Neural progenitor cell (in vitro differentiated cells): ENCODE measurements around the gene TCOF1. TPM values are rescaled to one million over a fixed set of nuclear protein-coding genes. Genes with fewer than 3 reads are reported as not detected.

Source experiments
- DNase-seq: peaks from one replicate; pipeline ENCODE4 v3.0.0-alpha.2; 2016; ENCODE audit warnings: low spot score
- H2AFZ ChIP-seq: fragments of 200-600 bp; sonication (generic); replicated peaks from 2 replicates; pipeline ENCODE4 v1.6.1; 2016; ENCODE audit warnings: antibody characterized with exemption
- H3F3A ChIP-seq: fragments of 200-600 bp; sonication (generic); 2 replicates; pipeline ENCODE4 v1.6.1; 2016; ENCODE audit warnings: antibody characterized with exemption, low read depth
- H3K27ac ChIP-seq: fragments of 200-600 bp; sonication (generic); 2 replicates; pipeline ENCODE4 v1.5.1; 2016; ENCODE audit warnings: mild to moderate bottlenecking
- H3K27me3 ChIP-seq: fragments of 200-600 bp; sonication (generic); 2 replicates; pipeline ENCODE4 v1.6.1; 2016; ENCODE audit warnings: mild to moderate bottlenecking, moderate library complexity
- H3K36me3 ChIP-seq: fragments of 200-600 bp; sonication (generic); 2 replicates; pipeline ENCODE4 v1.5.1; 2016
- H3K4me1 ChIP-seq: fragments of 200-600 bp; sonication (generic); 2 replicates; pipeline ENCODE4 v1.6.1; 2016; ENCODE audit warnings: mixed run types
- H3K4me2 ChIP-seq: fragments of 200-600 bp; sonication (generic); 2 replicates; pipeline ENCODE4 v1.6.1; 2016
- H3K4me3 ChIP-seq: fragments of 200-600 bp; sonication (generic); 2 replicates; pipeline ENCODE4 v1.5.1; 2016
- H3K79me2 ChIP-seq: fragments of 200-600 bp; sonication (generic); 2 replicates; pipeline ENCODE4 v1.6.1; 2016; ENCODE audit warnings: low read depth
- H3K9ac ChIP-seq: fragments of 200-600 bp; sonication (generic); 2 replicates; pipeline ENCODE4 v1.6.1; 2016
- H3K9me3 ChIP-seq: fragments of 200-600 bp; sonication (generic); 2 replicates; pipeline ENCODE4 v1.5.1; 2016; ENCODE audit warnings: low read depth
- H4K20me1 ChIP-seq: fragments of 200-600 bp; sonication (generic); 2 replicates; pipeline ENCODE4 v1.6.1; 2016; ENCODE audit warnings: low read depth
- H3K27ac Mint-ChIP-seq: 3 replicates; pipeline ENCODE4 v1.8.0; 2021; ENCODE audit warnings: mixed read lengths
- H3K27me3 Mint-ChIP-seq: 2 replicates; pipeline ENCODE4 v1.8.0; 2022; ENCODE audit warnings: low read depth, mild to moderate bottlenecking, inconsistent platforms, moderate library complexity, mixed read lengths; ENCODE audit not compliant: insufficient read depth
- H3K36me3 Mint-ChIP-seq: 3 replicates; pipeline ENCODE4 v1.8.0; 2021; ENCODE audit warnings: mixed read lengths
- H3K4me1 Mint-ChIP-seq: 3 replicates; pipeline ENCODE4 v1.8.0; 2021; ENCODE audit warnings: mixed read lengths
- H3K4me3 Mint-ChIP-seq: 3 replicates; pipeline ENCODE4 v1.8.0; 2021; ENCODE audit warnings: mild to moderate bottlenecking, moderate library complexity, mixed read lengths
- H3K9me3 Mint-ChIP-seq: 3 replicates; pipeline ENCODE4 v1.8.0; 2020; ENCODE audit warnings: mixed read lengths
- EZH2 ChIP-seq: fragments of 200-600 bp; sonication (generic); IDR thresholded peaks from 2 replicates; pipeline ENCODE4 v1.6.1; 2017; ENCODE audit warnings: antibody characterized with exemption, mild to moderate bottlenecking, moderate library complexity
- EZH2phosphoT487 ChIP-seq: fragments of 200-600 bp; sonication (generic); IDR thresholded peaks from 2 replicates; pipeline ENCODE4 v1.6.1; 2017; ENCODE audit warnings: antibody characterized with exemption
- total RNA-seq: library from RNA; depleted of rRNA; stranded (reverse); fragments of >200 nt; gene quantifications from 2 replicates; pipeline ENCODE4 v1.2.3, GENCODE V29; 2015; ENCODE audit warnings: low replicate concordance
- TF ChIP-seq, protein P1 (sequence below): fragments of 200-600 bp; sonication (generic); IDR thresholded peaks from 2 replicates; pipeline ENCODE4 v1.5.1; 2017; ENCODE audit warnings: antibody characterized with exemption, mild to moderate bottlenecking

The TCOF1 gene
- total RNA-seq, 1 donor from 2014 or later, result 37.9 TPM

DNA sequence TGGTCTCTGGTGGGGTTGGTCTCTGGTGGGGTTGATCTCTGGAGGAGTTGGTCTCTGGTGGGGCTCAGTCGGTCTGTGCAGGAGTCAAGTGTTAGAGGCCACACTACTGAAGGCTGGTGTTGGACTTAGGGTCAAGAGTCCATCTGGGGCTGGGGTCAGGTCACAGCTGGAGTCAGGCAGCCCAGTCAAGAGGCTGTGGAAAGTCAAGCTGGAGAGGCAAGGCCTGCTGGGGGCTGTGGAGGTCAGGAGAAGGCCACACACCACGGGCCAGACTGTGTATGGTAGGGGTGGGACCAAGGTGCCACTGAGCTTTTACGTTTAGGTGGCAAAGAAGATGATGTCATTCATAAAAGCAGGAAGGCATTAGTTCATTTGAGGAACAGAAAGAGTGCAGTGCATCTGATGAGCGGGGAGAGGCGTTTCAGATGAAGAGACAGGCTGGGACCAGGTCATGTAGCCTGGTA is 71.9 kb downstream of the TCOF1 start:
- Histone ChIP-seq H3K36me3 (no peaks in the 10 kb centered on the region), H3K79me2 (no peaks in the 10 kb centered on the region), H3K9me3 (no peaks in the 10 kb centered on the region), H3K4me1 (no peaks in the 10 kb centered on the region), H3K4me3 (no peak overlapping the region), H3K9ac (no peak overlapping the region), H4K20me1 (no peaks in the 10 kb centered on the region), H3F3A (peaks cover 10% of the 10 kb centered on the region), H3K27me3 (no peaks in the 10 kb centered on the region), H3K27ac (no peak overlapping the region), H3K4me2 (no peak overlapping the region), H2AFZ (no peak overlapping the region)
- no peak for TF ChIP-seq EZH2phosphoT487
- no peak for TF ChIP-seq EZH2
- TF ChIP-seq, protein P1, sequence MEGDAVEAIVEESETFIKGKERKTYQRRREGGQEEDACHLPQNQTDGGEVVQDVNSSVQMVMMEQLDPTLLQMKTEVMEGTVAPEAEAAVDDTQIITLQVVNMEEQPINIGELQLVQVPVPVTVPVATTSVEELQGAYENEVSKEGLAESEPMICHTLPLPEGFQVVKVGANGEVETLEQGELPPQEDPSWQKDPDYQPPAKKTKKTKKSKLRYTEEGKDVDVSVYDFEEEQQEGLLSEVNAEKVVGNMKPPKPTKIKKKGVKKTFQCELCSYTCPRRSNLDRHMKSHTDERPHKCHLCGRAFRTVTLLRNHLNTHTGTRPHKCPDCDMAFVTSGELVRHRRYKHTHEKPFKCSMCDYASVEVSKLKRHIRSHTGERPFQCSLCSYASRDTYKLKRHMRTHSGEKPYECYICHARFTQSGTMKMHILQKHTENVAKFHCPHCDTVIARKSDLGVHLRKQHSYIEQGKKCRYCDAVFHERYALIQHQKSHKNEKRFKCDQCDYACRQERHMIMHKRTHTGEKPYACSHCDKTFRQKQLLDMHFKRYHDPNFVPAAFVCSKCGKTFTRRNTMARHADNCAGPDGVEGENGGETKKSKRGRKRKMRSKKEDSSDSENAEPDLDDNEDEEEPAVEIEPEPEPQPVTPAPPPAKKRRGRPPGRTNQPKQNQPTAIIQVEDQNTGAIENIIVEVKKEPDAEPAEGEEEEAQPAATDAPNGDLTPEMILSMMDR, result no peak
- H3K27me3 Mint-ChIP-seq, result peaks cover 16% of the 10 kb centered on the region
- no peaks in the 10 kb centered on the region for H3K36me3 Mint-ChIP-seq
- peaks cover 26% of the 10 kb centered on the region for H3K4me1 Mint-ChIP-seq
- no peak for DNase-seq
- H3K9me3 Mint-ChIP-seq, result no peaks in the 10 kb centered on the region
- H3K4me3 Mint-ChIP-seq, result no peak overlapping the region
- peak overlapping the region; percentile 12 for H3K27ac Mint-ChIP-seq

DNA sequence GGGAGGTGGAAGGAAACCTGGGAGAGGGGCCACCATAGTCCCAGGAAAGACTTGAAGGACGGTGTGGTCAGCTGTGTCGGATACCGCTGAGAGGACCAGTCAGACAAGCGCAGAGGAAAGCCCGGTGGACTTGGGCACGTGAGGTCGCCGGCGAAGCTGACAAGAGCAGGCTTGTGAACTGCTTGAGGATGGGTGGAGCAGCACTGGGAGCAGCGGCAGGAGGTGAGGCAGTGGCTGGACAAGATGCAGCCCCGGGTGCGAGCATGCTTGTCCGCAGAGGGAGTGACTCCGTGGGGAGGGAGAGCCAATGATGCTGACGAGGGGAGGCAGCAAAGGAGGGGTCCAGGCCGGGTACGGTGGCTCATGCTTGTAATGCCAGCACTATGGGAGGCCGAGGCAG is 73.6 kb downstream of the TCOF1 start:
- peaks cover 10% of the 10 kb centered on the region for H3F3A ChIP-seq
- no peak overlapping the region for H3K4me2 ChIP-seq
- no peaks in the 10 kb centered on the region for H3K36me3 ChIP-seq
- Mint-ChIP-seq H3K27ac (no peak overlapping the region), H3K4me1 (peaks cover 30% of the 10 kb centered on the region), H3K27me3 (peaks cover 18% of the 10 kb centered on the region), H3K4me3 (no peak overlapping the region), H3K9me3 (no peaks in the 10 kb centered on the region), H3K36me3 (no peaks in the 10 kb centered on the region)
- no peak for DNase-seq
- H3K4me3 ChIP-seq, result no peak overlapping the region
- H3K79me2 ChIP-seq, result no peaks in the 10 kb centered on the region
- H3K9me3 ChIP-seq, result no peaks in the 10 kb centered on the region
- no peak overlapping the region for H3K27ac ChIP-seq
- no peak overlapping the region for H3K9ac ChIP-seq
- no peak overlapping the region for H2AFZ ChIP-seq
- TF ChIP-seq, protein P1, result no peak
- TF ChIP-seq EZH2 (no peak), EZH2phosphoT487 (no peak)
- no peaks in the 10 kb centered on the region for H3K4me1 ChIP-seq
- H4K20me1 ChIP-seq, result no peaks in the 10 kb centered on the region
- H3K27me3 ChIP-seq, result no peaks in the 10 kb centered on the region

DNA sequence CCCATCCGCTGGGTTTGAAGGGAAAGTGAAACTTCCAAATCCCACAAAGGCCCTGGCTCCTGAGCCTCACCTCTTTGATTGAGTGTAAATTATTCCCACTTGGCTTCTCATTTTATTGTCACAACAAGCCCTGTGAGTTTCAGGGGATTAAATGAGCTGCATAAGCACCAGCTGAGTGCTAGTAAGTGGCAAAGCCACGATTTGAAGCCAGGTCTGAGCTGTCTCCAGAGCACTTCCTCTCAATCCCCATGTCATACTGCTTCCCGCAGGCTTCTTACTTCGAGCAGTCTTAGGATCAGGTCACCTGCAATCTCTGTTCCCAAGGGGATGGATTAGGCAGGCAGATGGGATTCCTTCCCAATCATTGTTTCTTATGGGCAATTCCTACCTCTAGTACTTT is 74.1 kb downstream of the TCOF1 start:
- Histone ChIP-seq H3K36me3 (no peaks in the 10 kb centered on the region), H3K27ac (no peak overlapping the region), H2AFZ (peak overlapping the region; percentile 19), H3K79me2 (no peaks in the 10 kb centered on the region), H4K20me1 (no peaks in the 10 kb centered on the region), H3K4me3 (no peak overlapping the region), H3K27me3 (no peaks in the 10 kb centered on the region), H3K4me1 (no peaks in the 10 kb centered on the region), H3F3A (peaks cover 10% of the 10 kb centered on the region), H3K4me2 (no peak overlapping the region), H3K9ac (no peak overlapping the region), H3K9me3 (no peaks in the 10 kb centered on the region)
- Mint-ChIP-seq H3K27ac (no peak overlapping the region), H3K4me3 (no peak overlapping the region), H3K36me3 (no peaks in the 10 kb centered on the region), H3K4me1 (peaks cover 34% of the 10 kb centered on the region), H3K27me3 (peaks cover 21% of the 10 kb centered on the region), H3K9me3 (no peaks in the 10 kb centered on the region)
- TF ChIP-seq, protein P1, result no peak
- no peak for TF ChIP-seq EZH2
- no peak for TF ChIP-seq EZH2phosphoT487
- peak; percentile 40 for DNase-seq
